NCI-H524 treated with DMSO at 0.1 percent for 48 hours (cell line): ENCODE data around the gene SFRP4.
"Not testable (repeated sequence)": the region's sequence is repeated elsewhere in the genome, so short reads cannot be mapped to it uniquely, and the experiment has no call there.

Experiments
- DNase-seq: peaks from one replicate; lab custom pipeline; 2025; lab: John Stamatoyannopoulos, UW

Gene SFRP4

DNA sequence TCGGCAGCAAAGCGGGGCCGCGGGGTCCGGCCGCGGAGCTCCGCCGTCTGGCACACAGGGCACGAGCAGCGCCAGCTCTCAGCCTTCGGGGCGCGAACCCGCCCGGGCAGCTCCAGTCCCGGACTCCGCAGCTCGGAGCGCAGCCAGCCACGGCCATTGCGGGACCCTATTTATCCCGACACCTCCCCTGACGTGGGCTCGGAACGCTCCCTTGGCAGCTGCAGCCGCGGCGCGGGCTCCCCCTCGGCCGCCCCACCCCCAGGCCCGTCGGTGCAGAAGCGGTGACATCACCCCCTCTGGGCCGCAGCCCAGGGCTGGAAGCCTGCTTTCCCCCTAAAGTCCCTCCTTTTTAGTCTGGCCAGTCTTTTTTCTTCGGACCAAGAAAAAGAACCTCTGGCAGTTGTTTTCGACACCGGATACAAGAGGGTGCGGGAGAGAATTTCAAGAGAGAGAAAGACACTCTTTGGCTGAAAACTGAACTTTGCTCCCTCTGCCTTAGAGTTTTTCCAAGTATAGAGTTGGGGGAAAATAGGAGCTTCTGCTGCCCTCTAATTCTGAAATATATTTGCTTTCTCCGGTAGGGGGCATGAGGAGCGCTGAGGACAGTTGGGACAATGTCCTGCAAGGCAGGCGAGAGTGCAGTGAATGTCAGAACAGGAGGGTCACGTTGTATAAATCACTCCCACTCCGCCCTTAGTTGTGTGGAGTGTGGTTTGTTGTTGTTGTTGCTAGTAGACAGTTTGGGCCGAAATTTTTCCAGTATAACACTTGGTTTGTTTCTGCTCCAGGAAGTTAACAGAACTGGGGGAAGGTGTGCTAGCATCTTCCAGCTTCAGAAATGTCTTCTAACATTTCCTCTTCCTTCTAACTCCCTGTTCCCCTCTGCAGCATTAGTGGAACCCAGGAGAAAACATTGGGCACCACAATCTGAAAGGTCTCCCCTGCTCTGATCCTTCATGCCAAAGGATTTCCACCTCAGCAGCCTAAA, at the start of gene SFRP4:
Gene SFRP4, minus strand, starts transcription at position 145 of the 988 bp plus-strand sequence. CDS start 280 bp downstream, outside the sequence.
- DNase-seq, result peak; percentile 8

DNA sequence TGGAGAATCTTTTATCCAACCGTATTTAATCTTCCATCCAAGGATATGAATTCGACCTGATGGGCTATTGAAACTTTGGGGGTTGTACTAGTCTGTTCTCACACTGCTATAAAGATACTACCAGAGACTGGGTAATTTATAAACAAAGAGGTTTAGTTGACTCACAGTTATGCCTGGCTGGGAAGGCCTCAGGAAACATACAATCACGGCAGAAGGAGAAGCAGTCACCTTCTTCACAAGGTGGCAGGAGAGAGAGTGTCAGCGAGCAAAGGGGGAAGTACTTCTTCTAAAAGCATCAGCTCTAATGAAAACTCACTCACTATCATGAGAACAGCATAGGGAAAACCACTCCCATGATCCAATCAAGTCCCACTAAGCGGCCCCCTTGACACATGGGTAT, 47.6 kb upstream of the SFRP4 start:
- no peak for DNase-seq

DNA sequence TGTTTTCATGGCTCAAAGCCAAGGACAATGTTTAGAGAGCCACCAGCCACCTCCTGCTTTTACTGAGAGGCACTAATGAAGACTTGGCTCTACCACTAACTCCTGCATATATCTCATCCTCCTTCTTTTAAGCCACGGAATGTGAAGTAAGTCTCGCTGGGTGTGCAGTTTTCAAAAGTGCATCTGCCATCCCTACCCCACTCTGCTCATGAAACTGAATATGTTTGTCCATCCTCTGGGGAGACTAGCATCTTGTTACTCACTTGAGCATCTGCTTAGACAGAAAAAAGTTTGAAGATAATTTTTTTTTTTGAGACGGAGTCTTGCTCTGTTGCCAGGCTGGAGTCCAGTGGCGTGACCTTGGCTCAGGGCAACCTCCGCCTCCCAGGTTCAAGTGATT, 44.6 kb upstream of the SFRP4 start:
- DNase-seq, result no peak

DNA sequence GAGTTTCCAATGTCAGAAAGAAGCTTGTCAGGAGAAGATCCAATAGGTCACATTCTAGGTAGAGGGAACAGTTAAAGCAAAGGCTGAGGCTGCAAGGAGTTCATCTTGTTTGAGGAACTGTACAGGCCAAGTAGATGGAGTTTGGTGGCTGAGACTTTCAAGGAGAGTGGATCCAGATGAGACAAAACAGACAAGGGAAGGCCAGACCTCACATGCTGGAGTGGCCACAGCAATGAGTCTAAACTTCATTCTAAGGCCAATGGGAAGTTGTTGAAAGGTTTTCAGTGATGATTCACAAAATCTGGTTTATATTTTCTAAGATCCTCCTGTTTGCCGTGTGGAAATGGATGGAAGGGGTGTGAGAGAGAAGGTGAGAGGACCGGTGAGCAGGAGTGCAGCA, 43.9 kb upstream of the SFRP4 start:
- DNase-seq, result no peak

DNA sequence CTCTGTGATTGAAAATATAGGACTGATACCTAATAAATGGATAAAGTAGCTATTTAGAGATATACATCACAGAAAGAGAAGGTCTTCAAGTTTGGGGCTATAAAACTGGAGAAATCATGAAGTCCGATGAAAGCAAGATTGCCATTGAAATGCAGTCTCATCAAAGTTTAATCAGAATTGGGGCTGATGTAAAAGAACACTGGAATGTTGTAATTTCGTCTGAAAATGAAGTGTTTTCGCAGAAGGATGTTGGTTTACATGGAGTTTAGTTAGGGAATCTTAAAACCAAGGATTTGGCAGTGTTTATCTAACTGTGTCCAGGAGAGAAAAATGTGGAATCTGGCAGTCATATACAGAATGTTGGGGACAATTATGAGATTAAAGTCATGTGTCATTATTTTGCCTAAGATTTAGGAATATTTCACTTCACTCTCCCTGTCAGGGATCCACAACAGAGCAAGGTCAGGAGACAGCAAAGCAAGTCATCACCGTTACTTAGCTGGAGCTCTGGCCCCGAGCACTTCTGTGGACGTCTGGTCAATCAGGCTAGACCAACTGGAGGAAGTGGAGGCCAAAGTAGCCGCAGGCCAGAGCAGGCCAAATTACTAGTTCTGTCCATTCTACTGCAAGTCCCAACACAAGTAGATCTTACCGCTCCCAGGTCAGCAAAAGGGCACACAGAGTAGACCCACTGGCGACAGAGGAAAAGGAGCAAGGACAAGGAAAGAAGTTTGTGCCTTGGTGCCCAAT, 40.8 kb upstream of the SFRP4 start:
- no peak for DNase-seq

DNA sequence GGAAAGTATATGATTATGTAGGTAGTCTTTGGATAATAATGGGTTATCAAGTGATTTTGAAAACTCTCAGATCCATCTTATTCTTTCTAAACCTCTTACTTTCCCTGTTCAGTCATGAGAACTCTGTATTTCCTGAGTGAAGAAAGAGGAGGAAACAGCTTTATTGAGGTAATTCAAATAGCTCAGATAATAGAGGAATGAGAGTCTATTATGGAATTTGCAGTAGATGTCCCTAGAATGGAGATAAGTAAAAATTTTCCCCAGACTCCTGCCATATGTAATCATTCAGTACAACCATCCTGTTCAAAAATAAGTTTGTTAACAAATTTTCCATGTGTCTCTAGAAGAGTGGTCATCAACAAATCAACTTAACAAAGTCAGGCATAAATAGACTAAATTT, 40.2 kb upstream of the SFRP4 start:
- DNase-seq, result no peak

DNA sequence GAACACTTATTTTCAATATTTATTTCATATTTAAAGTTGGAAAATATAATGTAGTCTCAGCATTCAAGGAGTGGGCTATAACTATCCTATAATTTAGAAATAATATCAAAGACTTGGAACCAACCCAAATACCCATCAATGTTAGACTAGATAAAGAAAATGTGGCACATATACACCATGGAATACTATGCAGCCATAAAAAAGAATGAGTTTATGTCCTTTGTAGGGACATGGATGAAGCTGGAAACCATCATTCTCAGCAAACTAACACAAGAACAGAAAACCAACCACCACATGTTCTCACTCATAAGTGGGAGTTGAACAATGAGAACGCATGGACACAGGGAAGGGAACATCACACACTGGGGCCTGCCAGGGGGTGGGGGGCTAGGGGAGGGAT, 37.6 kb upstream of the SFRP4 start:
- not testable (repeated sequence) for DNase-seq

DNA sequence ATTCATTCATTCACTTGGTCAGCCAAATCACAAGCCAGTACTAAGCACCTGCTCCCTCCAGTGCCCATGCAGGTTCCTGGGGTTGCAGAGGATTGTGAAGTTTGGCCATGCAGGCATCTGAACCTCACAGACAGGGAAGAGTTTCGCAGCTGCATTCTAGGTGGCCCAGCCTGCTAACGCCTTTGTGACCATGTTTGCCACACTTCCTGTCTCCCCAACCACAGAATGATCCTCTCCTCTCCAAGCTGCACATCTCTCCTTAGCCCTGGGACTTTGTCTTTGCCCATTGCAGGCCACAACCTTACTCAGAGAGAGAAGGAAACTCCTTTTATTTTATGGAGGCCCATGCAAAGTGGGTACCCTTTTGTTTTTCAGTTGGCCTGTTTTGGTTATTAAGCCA, 35.6 kb upstream of the SFRP4 start:
- DNase-seq, result no peak

DNA sequence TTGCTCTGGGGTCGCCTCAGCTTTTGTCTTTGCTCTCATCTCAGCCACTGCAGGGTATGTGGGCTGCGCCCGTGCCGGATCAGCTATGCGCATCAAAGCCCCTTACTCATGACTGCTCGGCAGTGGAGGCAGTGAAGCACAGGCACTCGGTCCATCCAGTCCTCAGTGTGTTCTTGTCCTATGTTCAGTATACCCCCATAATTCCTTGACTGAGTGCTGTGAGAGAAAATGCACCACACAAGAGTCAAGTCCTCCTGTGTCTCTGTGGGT, 31.3 kb upstream of the SFRP4 start:
- no peak for DNase-seq

DNA sequence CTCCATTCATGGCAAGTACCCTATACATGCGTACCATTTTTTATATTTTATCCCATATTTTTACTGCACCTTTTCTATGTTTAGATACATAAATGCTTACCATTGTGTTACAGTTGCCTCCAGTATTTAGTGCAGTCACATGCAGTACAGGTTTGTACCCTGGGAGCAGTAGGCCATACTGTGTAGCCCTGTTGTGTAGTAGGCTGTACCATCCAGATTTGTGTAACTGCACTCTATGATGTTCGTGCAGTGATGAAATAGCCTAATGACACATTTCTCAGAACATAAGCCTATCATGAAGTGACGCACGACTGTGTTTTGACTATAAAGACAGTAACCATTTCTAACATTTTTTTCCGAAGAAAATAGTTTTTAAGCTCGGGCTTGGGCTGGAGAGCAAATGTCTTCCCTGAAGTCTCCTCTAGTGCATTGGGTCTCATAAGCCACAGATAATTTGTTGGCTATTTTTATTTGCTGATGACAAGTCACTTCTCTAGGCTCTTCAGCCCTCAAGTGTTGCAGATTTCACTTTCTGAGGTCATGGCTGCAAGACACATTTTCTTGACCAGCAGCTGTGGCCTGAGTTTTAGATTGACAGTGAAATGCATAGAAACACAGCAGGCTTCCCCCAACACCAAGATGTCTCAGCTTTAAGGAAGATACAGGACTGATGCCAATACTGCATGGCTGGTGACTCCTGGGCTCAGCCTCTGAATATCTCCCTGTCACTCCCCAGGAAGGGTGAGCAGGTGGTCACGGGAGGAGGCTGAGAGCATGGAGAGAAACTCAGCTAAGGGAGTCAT, 30.7 kb upstream of the SFRP4 start:
- no peak for DNase-seq

DNA sequence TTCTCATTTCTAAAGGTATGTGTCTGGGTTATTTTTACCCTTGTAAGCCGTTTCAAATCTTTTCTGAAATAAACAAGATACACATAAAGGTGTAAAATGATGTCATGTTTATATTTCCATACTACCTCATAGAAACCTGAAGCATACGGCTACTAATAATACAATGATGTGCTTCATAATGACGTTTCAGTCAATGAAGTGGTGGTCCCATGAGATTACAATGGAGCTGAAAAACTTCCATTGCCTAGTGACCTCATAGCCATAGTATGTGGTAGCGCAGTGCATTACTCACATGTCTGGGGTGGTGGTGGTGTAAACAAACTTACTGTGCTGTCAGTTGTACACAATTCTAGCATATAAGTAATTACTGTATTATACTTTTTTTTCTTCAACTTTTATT, 28.7 kb upstream of the SFRP4 start:
- DNase-seq, result no peak

DNA sequence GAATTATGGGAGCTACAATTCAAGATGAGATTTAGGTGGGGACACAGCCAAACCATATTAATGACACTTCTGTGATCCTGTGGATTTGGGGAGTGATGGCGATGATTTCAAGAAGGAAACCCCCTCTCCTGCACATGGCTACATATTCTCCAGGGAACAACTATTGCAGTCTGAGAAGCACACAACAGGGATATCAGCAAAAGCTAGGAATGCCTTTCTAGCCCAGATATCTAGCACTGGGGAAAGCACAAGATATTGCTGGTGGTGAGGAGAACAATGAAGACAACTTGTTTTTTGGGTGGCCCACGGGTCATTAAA, 28.1 kb upstream of the SFRP4 start:
- DNase-seq, result no peak

DNA sequence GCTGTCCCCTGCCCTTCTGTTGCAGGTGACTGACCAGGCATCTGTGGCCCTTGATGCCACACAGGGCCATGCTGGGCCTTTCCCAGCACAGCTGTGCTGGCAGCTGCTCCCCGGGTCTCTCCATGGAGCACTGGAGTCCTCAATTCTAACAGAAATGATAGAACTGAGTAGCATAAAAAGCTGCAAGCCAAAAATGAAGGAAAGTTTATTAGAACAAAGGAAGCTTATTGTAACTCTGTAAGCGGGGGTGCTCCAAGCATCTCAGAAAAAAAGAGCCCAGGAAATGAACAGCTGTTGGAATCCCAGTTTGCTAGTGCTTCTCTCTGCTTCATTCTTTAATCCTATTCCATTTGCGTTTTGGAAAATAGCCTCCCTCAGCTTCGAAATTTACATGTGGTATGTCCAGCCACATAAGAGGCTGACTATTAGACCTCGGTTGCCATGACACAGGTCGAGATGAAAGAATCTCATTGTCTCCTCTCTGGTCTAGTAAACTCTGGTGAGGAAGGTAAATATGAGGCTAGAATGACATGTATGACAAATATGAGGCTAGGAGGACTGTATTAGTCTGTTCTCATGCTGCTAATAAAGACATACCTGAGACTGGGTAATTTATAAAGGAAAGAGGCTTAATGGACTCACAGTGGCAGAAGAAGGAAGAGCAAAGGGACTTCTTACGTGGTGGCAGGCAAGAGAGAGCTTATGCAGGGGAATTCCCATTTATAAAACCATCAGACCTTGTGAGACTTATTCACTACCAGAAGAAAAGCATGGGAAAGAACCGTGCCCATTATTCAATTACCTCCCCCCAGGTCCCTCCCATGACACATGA, 27.5 kb upstream of the SFRP4 start:
- peak; percentile 27 for DNase-seq

DNA sequence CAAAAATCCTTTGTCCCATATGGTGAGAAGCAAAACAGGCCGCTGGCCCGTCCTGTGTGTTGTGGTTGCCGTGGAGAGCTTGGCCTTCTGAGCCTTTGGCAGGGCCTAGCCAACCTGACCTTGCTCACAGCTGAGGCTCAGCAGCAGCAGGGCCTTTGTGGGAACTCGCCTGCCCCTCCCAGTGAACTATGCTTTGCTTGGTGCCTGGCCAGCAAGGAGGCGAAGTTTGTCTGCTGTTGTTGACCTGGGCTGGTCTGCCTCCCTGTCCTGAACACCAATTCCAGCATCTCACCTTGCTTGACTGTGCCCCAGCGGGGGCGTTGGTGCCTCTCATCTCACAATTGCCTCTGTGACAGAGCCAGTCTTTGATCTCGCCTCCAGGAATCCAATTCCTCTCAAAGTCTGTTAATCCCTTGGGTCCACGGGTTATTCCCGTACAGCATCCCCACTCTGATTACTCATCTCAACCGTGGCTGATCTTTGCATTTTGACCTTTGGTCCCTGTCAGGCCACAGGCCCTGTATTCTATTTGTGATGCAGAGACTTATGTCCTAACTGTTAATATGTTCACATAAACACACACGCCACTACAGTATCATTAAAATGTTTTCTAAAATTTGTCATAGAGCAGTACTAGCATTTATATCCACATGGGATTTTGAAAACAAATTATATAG, 26.5 kb upstream of the SFRP4 start:
- DNase-seq, result no peak

DNA sequence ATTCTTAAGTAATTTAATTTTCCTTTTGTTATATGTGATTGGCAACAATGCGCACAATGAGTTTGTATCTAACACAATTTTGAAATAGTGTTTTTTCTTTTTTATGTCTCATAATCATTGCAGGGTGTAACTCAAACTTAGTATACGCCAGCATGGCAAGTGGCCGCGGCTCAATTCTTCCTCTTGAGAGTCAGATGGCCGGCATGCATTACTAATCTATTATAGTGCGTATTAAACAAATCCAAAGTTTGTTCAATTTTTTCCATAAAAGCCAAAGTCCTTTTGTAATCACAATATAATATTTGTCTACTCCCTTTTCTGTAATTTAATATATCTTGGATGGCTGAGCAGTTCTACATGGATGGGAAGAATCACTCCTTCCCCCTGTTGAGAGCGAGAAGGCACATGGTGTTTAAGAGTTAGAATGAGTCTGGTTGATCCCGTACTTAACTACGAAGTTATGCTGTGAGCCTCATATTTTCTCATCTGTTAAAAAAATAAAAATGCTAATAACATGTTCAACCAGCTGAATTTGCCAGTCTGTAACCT, 16.5 kb upstream of the SFRP4 start:
- no peak for DNase-seq

DNA sequence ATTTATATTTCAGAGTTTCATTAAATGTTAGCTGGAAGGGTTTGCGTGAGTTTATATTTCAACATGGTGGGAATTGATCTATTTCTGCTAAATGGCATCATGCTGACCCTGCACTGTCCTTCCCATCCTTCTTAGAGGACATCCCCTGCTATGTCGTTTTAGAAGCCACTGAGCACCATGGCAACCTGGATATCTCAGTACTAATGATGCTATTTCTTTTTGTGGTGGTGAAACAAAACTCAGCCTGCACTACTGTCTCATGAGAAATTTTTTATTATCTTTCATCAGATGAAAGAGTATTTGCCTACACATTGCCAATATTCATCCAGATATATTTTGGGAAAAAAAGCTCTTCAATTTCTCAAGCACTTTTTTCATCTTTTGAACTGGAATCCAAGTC, 15.9 kb upstream of the SFRP4 start:
- no peak for DNase-seq

DNA sequence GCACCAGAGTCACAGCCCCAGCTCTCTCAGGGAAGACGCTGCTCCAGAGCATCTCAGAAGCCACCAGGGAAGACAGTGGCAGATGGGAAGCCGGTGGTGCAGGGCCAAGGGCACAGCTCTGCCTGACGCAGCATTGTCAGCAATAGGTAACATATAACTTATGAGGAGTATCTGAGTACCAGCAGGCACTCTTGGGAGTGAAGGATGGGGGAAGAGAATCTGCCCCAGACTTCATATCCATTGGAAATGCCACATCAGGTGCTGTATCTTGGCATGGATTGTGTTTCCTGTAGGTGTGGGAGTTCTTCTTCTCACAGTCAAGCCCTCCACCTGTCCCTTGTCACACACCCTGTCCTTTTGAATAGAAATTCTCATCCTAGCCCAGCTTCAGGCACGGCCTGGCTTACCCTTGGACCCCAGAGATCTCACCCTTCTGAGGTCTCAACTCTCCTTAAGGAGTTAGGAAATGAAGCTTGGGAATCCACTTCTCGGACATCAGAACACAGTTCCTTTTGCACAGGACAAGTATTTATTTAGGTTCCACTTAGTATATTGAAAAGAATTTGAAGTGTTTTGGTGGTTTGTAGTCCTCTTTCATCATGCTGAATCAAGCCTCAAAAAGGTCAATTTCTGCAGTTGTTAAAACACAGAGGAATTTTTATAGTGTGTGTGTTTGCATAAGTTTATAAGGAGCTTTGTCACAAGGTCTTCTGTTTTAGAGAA, 13.8 kb upstream of the SFRP4 start:
- DNase-seq, result no peak

DNA sequence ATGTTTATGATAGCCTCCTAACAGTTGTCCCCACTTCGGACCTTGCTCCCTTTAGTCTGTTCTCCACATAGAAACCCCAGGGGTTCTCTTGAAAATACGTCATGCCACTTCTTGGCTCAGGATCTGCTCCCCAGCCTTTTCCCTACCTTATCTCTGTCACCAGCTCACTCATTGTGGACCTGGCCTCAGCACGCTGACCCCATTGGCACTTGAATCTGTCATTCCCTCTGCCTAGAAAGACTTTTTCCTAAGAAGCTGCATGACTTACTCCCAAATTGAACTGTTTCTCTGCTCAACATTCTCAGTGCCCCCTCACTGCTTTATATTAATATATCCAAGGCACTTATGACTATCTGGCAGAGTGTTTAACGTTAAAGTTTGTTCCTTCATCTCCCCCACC, 12.3 kb upstream of the SFRP4 start:
- no peak for DNase-seq

DNA sequence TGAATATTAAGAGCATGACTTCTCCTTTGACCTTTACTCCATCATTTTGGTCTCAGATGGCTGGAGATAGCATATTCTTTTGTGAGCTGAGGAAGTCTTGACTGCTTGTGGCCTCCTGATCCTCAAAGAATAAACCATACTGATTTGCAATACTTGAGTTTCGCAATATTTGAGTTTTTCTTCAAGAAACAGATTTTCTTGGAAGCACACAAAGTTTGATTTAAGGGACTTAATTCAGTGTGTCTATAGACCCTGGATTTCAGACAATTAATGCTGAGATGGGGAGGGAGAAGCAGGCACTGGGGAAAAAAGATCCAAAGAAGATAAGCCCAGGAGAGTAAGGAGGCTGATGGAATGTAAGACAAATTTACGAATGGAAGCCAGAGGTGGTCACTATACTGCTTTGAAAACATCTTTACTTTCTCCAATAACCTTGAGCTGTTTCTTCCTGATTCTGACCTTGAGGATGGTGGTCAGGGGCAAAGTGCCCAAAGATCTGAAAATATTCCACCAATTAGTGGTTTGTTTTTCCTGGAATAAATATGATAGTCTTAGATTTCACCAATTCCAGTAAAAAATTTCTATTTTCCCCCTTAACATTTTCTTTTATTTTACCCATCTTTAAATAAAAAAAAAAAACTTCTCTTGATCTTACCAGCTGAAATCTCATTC, 11.3 kb upstream of the SFRP4 start:
- DNase-seq, result no peak

DNA sequence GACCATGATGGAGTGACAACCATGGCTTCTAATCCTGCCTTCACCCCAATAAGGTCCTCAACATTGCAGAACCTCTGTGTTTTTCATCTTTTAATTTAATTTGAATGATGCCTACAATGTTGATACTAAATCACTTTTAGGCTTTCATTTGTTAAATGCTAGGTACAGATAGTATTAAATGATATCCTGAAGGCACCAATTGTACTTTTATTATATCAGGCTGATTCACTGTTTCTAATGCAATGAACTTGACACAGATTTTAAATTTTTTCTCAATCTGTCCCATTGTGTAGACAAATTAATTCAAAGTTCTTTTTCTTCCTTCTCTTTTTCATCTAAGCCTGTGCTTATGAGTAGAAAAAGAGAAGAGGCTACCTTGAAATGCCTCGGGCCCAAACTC, 9.0 kb upstream of the SFRP4 start:
- DNase-seq, result no peak
